Testis (tissue), 2 donors: ENCODE data around the gene SLC39A7.

ENCODE experiments used
- POLR2A ChIP-seq: fragments of 450-650 bp; IDR thresholded peaks from one replicate; pipeline ENCODE4 v1.6.1; 2017; ENCODE audit warnings: antibody characterized with exemption, mild to moderate bottlenecking, moderate library complexity
- TF ChIP-seq, protein P1 (sequence below), 3 experiments: fragments of 450-650 bp in 2 of 3; fragments of 200-600 bp in 1 of 3; sonication (generic) in 1 of 3; IDR thresholded peaks; one replicate each; pipeline ENCODE4 v1.5.1; 2016 to 2019; ENCODE audit warnings: antibody characterized with exemption in 3 of 3, mild to moderate bottlenecking in 2 of 3, moderate library complexity in 1 of 3

- TF ChIP-seq, protein P1, sequence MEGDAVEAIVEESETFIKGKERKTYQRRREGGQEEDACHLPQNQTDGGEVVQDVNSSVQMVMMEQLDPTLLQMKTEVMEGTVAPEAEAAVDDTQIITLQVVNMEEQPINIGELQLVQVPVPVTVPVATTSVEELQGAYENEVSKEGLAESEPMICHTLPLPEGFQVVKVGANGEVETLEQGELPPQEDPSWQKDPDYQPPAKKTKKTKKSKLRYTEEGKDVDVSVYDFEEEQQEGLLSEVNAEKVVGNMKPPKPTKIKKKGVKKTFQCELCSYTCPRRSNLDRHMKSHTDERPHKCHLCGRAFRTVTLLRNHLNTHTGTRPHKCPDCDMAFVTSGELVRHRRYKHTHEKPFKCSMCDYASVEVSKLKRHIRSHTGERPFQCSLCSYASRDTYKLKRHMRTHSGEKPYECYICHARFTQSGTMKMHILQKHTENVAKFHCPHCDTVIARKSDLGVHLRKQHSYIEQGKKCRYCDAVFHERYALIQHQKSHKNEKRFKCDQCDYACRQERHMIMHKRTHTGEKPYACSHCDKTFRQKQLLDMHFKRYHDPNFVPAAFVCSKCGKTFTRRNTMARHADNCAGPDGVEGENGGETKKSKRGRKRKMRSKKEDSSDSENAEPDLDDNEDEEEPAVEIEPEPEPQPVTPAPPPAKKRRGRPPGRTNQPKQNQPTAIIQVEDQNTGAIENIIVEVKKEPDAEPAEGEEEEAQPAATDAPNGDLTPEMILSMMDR (IDR thresholded peaks at IDR 0.05), result no peak
- no peak for TF ChIP-seq POLR2A
These were observed 40.6 kb upstream of the SLC39A7 start for GRCh38 chr6:33160096-33160495.
